Measurements from ENCODE around the gene MFSD1.

DNA sequence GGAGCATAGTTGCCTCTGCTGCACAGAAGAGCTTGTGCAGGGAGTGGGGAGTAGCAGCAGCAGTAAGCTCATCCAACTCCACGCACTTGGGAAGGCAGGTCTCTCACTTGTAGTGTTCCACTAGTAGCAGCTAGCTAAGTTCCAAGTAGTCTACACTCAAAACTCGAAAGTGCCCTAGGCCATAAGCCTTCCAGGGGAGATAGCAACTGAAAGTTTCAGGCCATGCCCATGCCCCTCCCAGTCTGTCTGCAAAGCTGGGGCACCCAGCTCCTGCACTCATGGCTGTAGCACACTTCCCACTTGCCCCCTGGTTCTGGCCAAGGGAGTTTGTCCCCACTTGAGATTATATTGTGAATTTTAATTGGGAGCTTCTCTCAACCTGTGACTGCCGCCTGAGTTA lies 57.5 kb downstream of the MFSD1 start:
- TF ChIP-seq, protein P1, sequence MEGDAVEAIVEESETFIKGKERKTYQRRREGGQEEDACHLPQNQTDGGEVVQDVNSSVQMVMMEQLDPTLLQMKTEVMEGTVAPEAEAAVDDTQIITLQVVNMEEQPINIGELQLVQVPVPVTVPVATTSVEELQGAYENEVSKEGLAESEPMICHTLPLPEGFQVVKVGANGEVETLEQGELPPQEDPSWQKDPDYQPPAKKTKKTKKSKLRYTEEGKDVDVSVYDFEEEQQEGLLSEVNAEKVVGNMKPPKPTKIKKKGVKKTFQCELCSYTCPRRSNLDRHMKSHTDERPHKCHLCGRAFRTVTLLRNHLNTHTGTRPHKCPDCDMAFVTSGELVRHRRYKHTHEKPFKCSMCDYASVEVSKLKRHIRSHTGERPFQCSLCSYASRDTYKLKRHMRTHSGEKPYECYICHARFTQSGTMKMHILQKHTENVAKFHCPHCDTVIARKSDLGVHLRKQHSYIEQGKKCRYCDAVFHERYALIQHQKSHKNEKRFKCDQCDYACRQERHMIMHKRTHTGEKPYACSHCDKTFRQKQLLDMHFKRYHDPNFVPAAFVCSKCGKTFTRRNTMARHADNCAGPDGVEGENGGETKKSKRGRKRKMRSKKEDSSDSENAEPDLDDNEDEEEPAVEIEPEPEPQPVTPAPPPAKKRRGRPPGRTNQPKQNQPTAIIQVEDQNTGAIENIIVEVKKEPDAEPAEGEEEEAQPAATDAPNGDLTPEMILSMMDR (IDR thresholded peaks at IDR 0.05) = no peak
- TF ChIP-seq POLR2AphosphoS5 (IDR thresholded peaks at IDR 0.05) = no peak

All from transverse colon (tissue), 4 donors.